SK-N-MC (cell line): ENCODE measurements around the gene SRP54.

Experiments used
- EZH2 ChIP-seq: fragments of 200-600 bp; sonication (generic); IDR thresholded peaks from one replicate; pipeline ENCODE4 v1.6.1; 2017; ENCODE audit warnings: antibody characterized with exemption
- FOXP2 ChIP-seq: optimal IDR thresholded peaks from 2 replicates; pipeline ENCODE3; 2011; ENCODE audit warnings: mild to moderate bottlenecking, moderate library complexity; ENCODE audit not compliant: insufficient read depth; ENCODE audit errors: extremely low read length, control extremely low read depth

DNA sequence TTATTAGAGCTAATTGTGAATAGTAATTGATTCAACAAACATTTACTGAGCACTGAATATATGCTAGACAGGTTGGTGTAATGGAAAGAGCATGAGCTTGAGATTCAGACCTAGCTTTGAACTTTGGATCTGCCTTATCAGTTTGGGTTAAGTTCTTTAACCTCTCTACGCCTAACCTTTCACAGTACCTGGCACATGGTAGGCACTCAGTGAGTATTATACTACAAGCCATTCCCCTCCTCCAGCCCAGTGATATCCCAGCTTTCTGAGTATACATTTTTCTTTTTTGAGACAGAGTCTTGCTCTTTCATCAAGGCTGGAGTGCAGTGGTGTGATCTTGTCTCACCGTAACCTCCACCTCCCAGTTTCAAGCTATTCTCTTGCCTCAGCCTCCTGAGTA is 95.3 kb downstream of the SRP54 start:
- no peak for TF ChIP-seq EZH2
- no peak for TF ChIP-seq FOXP2
